Measurements from ENCODE around the gene ABCA2. TPM values are rescaled to one million over a fixed set of nuclear protein-coding genes. Genes with fewer than 3 reads are reported as not detected.

ABCA2 gene
- total RNA-seq, 1 experiment from 2014 or later, result 27.0 TPM

DNA sequence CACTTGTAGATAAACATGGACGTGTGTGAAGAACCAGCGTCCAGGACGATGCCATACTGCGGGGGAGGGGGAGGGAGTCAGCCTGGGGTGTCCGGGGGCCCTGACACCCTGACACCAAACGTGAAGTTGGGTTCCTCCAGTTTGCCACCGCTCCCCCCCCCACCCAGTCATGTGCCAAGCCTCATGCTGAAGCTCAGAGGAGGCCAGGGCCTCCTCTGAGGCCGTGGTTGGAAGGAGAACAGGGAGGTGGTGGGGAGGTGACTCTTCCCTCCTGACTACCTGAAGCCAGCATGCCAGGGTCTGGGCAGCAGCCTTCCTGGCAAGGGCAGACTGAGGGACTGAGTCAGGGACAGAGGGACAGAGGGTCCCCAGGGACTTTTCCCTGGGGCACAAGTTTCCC is 24.3 kb upstream of the ABCA2 start:
- BruUV-seq (replicated peaks), result no TSS peak
- Histone ChIP-seq H3K36me3 (ENCODE audit: control insufficient read depth, insufficient read depth, low read length) (no peaks in the 10 kb centered on the region), H3K4me3 (ENCODE audit: low read depth in 2 of 2, low read length in 2 of 2) (no peak overlapping the region), H3K27ac (ENCODE audit: low read length) (no peak overlapping the region), H3K9me3 (ENCODE audit: control insufficient read depth, insufficient read depth, low read depth, low read length) (no peaks in the 10 kb centered on the region), H3K4me1 (ENCODE audit: control insufficient read depth, insufficient read depth, low read length) (peaks cover 2% of the 10 kb centered on the region; the same call in 1 of the 2 replicates), H3K27me3 (ENCODE audit: control insufficient read depth, insufficient read depth, low read length) (no peaks in the 10 kb centered on the region)
- DNase-seq (ENCODE audit: low read depth, low spot score) (no peak), ATAC-seq (no peak)
- intact Hi-C loops (cut with micrococcal nuclease; ENCODE audit: unreplicated experiment), result no loop called here
- CTCF ChIA-PET, result no interaction called here
- POLR2A ChIA-PET, result no interaction called here
- TF ChIP-seq TCF7L2 (IDR thresholded peaks at IDR 0.05; ENCODE audit: low read depth, low read length) (no peak), POLR2AphosphoS5 (IDR thresholded peaks at IDR 0.05; ENCODE audit: low read depth, low read length) (no peak), SIN3A (IDR thresholded peaks at IDR 0.05; ENCODE audit: borderline replicate concordance, insufficient read depth, low read depth, low read length) (no peak)
- TF ChIP-seq, protein P1, sequence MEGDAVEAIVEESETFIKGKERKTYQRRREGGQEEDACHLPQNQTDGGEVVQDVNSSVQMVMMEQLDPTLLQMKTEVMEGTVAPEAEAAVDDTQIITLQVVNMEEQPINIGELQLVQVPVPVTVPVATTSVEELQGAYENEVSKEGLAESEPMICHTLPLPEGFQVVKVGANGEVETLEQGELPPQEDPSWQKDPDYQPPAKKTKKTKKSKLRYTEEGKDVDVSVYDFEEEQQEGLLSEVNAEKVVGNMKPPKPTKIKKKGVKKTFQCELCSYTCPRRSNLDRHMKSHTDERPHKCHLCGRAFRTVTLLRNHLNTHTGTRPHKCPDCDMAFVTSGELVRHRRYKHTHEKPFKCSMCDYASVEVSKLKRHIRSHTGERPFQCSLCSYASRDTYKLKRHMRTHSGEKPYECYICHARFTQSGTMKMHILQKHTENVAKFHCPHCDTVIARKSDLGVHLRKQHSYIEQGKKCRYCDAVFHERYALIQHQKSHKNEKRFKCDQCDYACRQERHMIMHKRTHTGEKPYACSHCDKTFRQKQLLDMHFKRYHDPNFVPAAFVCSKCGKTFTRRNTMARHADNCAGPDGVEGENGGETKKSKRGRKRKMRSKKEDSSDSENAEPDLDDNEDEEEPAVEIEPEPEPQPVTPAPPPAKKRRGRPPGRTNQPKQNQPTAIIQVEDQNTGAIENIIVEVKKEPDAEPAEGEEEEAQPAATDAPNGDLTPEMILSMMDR (IDR thresholded peaks at IDR 0.05), result no peak
- TF ChIP-seq, protein P2, sequence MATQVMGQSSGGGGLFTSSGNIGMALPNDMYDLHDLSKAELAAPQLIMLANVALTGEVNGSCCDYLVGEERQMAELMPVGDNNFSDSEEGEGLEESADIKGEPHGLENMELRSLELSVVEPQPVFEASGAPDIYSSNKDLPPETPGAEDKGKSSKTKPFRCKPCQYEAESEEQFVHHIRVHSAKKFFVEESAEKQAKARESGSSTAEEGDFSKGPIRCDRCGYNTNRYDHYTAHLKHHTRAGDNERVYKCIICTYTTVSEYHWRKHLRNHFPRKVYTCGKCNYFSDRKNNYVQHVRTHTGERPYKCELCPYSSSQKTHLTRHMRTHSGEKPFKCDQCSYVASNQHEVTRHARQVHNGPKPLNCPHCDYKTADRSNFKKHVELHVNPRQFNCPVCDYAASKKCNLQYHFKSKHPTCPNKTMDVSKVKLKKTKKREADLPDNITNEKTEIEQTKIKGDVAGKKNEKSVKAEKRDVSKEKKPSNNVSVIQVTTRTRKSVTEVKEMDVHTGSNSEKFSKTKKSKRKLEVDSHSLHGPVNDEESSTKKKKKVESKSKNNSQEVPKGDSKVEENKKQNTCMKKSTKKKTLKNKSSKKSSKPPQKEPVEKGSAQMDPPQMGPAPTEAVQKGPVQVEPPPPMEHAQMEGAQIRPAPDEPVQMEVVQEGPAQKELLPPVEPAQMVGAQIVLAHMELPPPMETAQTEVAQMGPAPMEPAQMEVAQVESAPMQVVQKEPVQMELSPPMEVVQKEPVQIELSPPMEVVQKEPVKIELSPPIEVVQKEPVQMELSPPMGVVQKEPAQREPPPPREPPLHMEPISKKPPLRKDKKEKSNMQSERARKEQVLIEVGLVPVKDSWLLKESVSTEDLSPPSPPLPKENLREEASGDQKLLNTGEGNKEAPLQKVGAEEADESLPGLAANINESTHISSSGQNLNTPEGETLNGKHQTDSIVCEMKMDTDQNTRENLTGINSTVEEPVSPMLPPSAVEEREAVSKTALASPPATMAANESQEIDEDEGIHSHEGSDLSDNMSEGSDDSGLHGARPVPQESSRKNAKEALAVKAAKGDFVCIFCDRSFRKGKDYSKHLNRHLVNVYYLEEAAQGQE (IDR thresholded peaks at IDR 0.05; ENCODE audit: insufficient read depth in 1 of 2, low read depth in 2 of 2, low read length in 1 of 2), result no peak
- in situ Hi-C loops (cut with HindIII; ENCODE audit: low pct_unique_long_range_greater_than_20kb, low sequenced_read_pairs), result no loop called here

DNA sequence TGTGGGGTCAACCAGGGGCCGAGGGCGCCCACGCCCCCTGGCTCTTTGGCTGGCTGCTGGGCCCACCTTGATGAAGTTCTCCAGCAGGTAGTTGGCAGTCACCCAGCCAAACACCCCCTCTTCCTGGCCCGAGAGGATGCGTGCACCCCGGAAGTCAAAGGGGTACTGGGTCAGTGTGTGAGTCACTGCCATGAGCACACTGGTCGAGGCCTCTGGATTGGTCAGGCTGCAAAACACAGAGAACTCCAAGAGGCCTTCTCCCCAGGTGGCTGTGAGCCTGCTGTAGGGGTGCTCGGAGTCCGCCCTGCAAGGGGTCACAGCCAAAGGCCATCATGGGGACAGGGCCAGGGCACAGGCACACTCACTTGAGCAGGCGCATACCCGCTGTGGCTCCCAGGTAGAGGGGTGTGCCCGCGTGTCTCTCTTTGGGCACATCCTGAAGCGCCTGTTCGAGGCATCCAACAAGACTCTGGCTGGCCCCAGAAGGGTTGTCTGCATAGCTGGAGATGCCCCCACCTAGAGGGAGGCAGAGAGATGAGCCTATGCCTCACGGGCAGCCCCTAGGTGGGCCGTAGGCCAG is 23.2 kb upstream of the ABCA2 start:
- H3K27me3 ChIP-seq (ENCODE audit: control insufficient read depth, insufficient read depth, low read length), result no peaks in the 10 kb centered on the region
- TF ChIP-seq, protein P1 (IDR thresholded peaks at IDR 0.05), result no peak
- no peaks in the 10 kb centered on the region for H3K36me3 ChIP-seq (ENCODE audit: control insufficient read depth, insufficient read depth, low read length)
- no peaks in the 10 kb centered on the region for H3K9me3 ChIP-seq (ENCODE audit: control insufficient read depth, insufficient read depth, low read depth, low read length)
- POLR2A ChIA-PET, result no interaction called here
- no peak overlapping the region for H3K27ac ChIP-seq (ENCODE audit: low read length)
- peaks cover 2% of the 10 kb centered on the region; the same call in 1 of the 2 replicates for H3K4me1 ChIP-seq (ENCODE audit: control insufficient read depth, insufficient read depth, low read length)
- no peak for ATAC-seq
- in situ Hi-C loops (cut with HindIII; ENCODE audit: low pct_unique_long_range_greater_than_20kb, low sequenced_read_pairs), result no loop called here
- CTCF ChIA-PET, result no interaction called here
- DNase-seq (ENCODE audit: low read depth, low spot score), result no peak
- no TSS peak for BruUV-seq (replicated peaks)
- intact Hi-C loops (cut with micrococcal nuclease; ENCODE audit: unreplicated experiment), result no loop called here
- H3K4me3 ChIP-seq (ENCODE audit: low read depth in 2 of 2, low read length in 2 of 2), result no peak overlapping the region
